GM21360 (cell line): ENCODE data around the gene SPAG9.

Source experiments
- ATAC-seq: cut with Tn5 transposase; IDR thresholded peaks from one replicate; pipeline ENCODE4 v1.9.1; 2021; ENCODE audit warnings: mild to moderate bottlenecking, moderate library complexity; ENCODE audit not compliant: unreplicated experiment

The SPAG9 gene

GRCh38 chr17:50995668-50996067, 125.0 kb downstream of the SPAG9 start:
- ATAC-seq, result no peak

GRCh38 chr17:50993544-50993943, 127.1 kb downstream of the SPAG9 start:
- ATAC-seq, result no peak

- ATAC-seq, result no peak
Observed at GRCh38 chr17:50989149-50989548, 131.5 kb downstream of the SPAG9 start.

- no peak for ATAC-seq
Observed at GRCh38 chr17:50988427-50988826, 132.2 kb downstream of the SPAG9 start.

- no peak for ATAC-seq
Observed at GRCh38 chr17:50986989-50987660, 133.5 kb downstream of the SPAG9 start.

- no peak for ATAC-seq
Observed at GRCh38 chr17:50981279-50981678, 139.4 kb downstream of the SPAG9 start.

- no peak for ATAC-seq
Observed at GRCh38 chr17:50979524-50979927, 141.1 kb downstream of the SPAG9 start.

GRCh38 chr17:50977487-50978159, 143.0 kb downstream of the SPAG9 start:
- no peak for ATAC-seq

- no peak for ATAC-seq
Observed at GRCh38 chr17:50976951-50977472, 143.7 kb downstream of the SPAG9 start.

GRCh38 chr17:50973557-50974494, 146.8 kb downstream of the SPAG9 start:
- no peak for ATAC-seq

GRCh38 chr17:50972577-50972976, 148.1 kb downstream of the SPAG9 start:
- ATAC-seq, result no peak

GRCh38 chr17:50967795-50968194, 152.9 kb downstream of the SPAG9 start:
- ATAC-seq, result no peak

- ATAC-seq, result no peak
Observed at GRCh38 chr17:50966163-50966666, 154.5 kb downstream of the SPAG9 start.

- ATAC-seq, result no peak
Observed at GRCh38 chr17:50963139-50963538, 157.5 kb downstream of the SPAG9 start.

GRCh38 chr17:50961282-50962220, 159.1 kb downstream of the SPAG9 start:
- ATAC-seq, result no peak

GRCh38 chr17:50959341-50959740, 161.3 kb downstream of the SPAG9 start:
- no peak for ATAC-seq

GRCh38 chr17:50957600-50958575, 162.8 kb downstream of the SPAG9 start:
- ATAC-seq, result no peak

- no peak for ATAC-seq
Observed at GRCh38 chr17:50956750-50957523, 163.7 kb downstream of the SPAG9 start.
